ENCODE measurements around the gene LRRC73.
A peak's percentile ranks its signal among the peaks of the same experiment; 100 is the strongest.

LRRC73 gene

GRCh38 chr6:43481591-43482236 lies 28.4 kb downstream of the LRRC73 start:
- Mint-ChIP-seq H3K9me3 (no peaks in the 10 kb centered on the region), H3K36me3 (ENCODE audit: low read depth) (peaks cover 6% of the 10 kb centered on the region), H3K27me3 (ENCODE audit: low read depth, poor library complexity) (peaks cover 9% of the 10 kb centered on the region), H3K4me1 (peaks cover 50% of the 10 kb centered on the region), H3K27ac (no peak overlapping the region), H3K4me3 (no peak overlapping the region)
- TF ChIP-seq CTCF (IDR thresholded peaks at IDR 0.05): no peak
- DNase-seq: no peak

- Mint-ChIP-seq H3K9me3 (no peaks in the 10 kb centered on the region), H3K36me3 (ENCODE audit: low read depth) (peaks cover 6% of the 10 kb centered on the region), H3K27me3 (ENCODE audit: low read depth, poor library complexity) (peaks cover 9% of the 10 kb centered on the region), H3K27ac (no peak overlapping the region), H3K4me1 (peaks cover 55% of the 10 kb centered on the region), H3K4me3 (no peak overlapping the region)
- no peak for TF ChIP-seq CTCF (IDR thresholded peaks at IDR 0.05)
- no peak for DNase-seq
These were observed 29.1 kb downstream of the LRRC73 start for GRCh38 chr6:43481075-43481474.

DNA sequence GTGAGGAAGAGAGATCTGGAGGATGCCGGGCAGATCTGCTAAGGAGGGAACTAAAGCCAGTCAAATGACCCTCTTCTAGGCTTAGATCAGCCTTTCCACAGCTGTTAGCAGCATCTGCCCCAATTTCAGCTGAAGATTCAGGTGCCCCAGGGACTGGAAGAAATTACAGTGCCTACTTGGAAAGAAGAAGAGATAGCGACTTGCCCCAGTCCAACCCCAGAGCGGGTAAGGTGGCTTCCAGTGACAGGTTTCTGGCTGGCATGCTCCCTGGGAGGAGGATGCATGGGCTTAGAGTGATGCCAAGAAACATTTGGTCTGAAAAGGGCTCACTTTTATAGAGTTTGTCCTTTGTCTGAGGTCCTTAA lies 32.2 kb downstream of the LRRC73 start:
- Mint-ChIP-seq H3K27me3 (ENCODE audit: low read depth, poor library complexity) (peaks cover 9% of the 10 kb centered on the region), H3K4me1 (peaks cover 65% of the 10 kb centered on the region), H3K4me3 (peak overlapping the region; percentile 92), H3K36me3 (ENCODE audit: low read depth) (peaks cover under 1% of the 10 kb centered on the region), H3K27ac (peak overlapping the region; percentile 81), H3K9me3 (no peaks in the 10 kb centered on the region)
- no peak for DNase-seq
- no peak for TF ChIP-seq CTCF (IDR thresholded peaks at IDR 0.05)

DNA sequence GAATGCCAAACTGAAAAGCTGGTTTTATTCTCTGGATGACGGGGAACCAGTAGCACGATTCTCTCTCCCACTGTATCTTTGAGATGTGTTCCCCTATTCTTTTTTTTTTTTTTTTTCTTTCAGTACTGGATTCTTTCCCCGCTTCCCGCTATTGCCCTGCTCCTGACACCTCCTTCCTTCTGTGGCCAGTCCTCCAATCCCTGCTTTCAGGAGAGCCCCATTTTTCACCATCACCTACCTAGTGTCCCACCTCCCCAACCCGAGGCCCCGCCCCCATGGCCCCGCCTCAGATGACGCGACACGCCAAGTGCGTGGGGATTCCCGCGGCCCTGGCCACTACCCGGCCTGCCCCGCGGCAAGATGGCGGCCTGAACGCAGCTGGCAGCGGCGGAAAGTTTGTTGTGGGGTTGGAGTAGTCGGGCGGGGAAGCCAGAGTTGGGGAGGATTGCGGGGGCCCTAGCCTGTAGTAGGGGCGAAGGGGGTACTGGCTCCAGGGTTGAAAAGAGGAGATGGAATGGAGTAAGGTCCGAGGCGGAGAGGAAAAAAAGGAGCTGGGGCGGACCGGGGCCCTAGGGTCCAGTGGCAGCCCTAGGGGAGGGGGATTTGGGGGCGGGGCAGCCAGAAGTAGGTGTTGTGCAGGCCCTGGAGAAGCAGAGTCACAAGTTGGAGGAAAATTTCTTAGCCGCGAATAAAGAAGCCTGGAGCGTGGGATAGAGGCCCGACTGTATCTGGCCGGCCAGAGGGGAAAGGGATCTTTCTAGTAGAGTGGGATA lies 32.7 kb downstream of the LRRC73 start, which contains the start of gene TJAP1:
TSS of gene TJAP1 (plus strand) at position 336 of the 773 bp plus-strand sequence. CDS start 21,432 bp downstream, outside the sequence.
- Mint-ChIP-seq H3K9me3 (no peaks in the 10 kb centered on the region), H3K27me3 (ENCODE audit: low read depth, poor library complexity) (peaks cover 9% of the 10 kb centered on the region), H3K4me3 (peak within 1 kb of the TSS; percentile 92), H3K4me1 (peaks cover 63% of the 10 kb centered on the region), H3K36me3 (ENCODE audit: low read depth) (no peaks in the 10 kb centered on the region), H3K27ac (peak within 1 kb of the TSS; percentile 81)
- DNase-seq: peak; percentile 98
- no peak for TF ChIP-seq CTCF (IDR thresholded peaks at IDR 0.05)

DNA sequence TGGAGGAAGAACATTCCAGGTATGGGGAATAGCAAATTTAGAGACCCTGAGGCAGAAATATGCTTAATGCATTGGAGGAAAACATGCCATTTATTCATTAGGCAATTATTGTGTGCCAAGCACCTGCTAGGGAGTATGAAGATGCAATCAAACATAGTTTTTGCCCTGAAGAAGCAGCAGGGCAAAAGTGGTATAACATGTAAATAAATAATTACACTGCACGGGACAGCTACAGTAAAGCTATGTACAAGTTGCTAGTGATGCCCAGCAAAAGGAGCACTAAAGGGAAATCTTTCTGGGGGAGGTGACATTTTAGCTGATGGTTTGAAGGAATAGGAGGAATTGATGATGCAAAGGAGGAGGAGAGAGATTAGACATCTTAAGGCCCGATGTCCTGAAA lies 33.4 kb downstream of the LRRC73 start:
- Mint-ChIP-seq H3K4me3 (peak overlapping the region; percentile 92), H3K36me3 (ENCODE audit: low read depth) (no peaks in the 10 kb centered on the region), H3K4me1 (peaks cover 57% of the 10 kb centered on the region), H3K27ac (peak overlapping the region; percentile 81), H3K27me3 (ENCODE audit: low read depth, poor library complexity) (peaks cover 6% of the 10 kb centered on the region), H3K9me3 (no peaks in the 10 kb centered on the region)
- TF ChIP-seq CTCF (IDR thresholded peaks at IDR 0.05): no peak
- no peak for DNase-seq
